ENCODE data around the gene TMEM244. TPM values are rescaled to one million over a fixed set of nuclear protein-coding genes. Genes with fewer than 3 reads are reported as not detected.

Gene TMEM244
- total RNA-seq, 4 donors from 2014 or later = not detected

DNA sequence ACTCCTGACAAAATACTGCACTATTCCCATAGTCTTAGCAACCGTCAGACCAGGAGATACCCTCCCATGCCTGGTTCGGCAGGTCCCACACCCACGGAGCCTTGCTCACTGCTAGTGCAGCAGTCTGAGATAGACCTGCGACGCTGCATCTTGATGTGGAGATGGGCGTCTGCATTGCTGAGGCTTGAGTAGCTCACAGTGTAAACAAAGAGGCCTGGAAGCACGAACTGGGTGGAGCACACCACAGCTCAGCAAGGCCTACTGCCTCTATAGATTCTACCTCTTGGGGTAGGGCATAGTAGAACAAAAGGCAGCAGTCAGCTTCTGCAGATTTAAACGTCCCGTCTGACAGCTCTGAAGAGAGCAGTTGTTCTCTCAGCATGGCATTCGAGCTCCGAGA lies 25.4 kb downstream of the TMEM244 start:
- H3K4me3 ChIP-seq = no peak overlapping the region
- no peaks in the 10 kb centered on the region for H3K9me3 ChIP-seq
- no peak overlapping the region for H3K27ac ChIP-seq
- no peak for DNase-seq
- intact Hi-C loops (cut with DNase I; ENCODE audit: low total_unique reads) = no loop called here
- TF ChIP-seq, protein P1, sequence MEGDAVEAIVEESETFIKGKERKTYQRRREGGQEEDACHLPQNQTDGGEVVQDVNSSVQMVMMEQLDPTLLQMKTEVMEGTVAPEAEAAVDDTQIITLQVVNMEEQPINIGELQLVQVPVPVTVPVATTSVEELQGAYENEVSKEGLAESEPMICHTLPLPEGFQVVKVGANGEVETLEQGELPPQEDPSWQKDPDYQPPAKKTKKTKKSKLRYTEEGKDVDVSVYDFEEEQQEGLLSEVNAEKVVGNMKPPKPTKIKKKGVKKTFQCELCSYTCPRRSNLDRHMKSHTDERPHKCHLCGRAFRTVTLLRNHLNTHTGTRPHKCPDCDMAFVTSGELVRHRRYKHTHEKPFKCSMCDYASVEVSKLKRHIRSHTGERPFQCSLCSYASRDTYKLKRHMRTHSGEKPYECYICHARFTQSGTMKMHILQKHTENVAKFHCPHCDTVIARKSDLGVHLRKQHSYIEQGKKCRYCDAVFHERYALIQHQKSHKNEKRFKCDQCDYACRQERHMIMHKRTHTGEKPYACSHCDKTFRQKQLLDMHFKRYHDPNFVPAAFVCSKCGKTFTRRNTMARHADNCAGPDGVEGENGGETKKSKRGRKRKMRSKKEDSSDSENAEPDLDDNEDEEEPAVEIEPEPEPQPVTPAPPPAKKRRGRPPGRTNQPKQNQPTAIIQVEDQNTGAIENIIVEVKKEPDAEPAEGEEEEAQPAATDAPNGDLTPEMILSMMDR (IDR thresholded peaks at IDR 0.05) = no peak
- TF ChIP-seq POLR2A (IDR thresholded peaks at IDR 0.05) = no peak
- H3K36me3 ChIP-seq = no peaks in the 10 kb centered on the region
- H3K4me1 ChIP-seq = no peaks in the 10 kb centered on the region
- no peaks in the 10 kb centered on the region for H3K27me3 ChIP-seq

DNA sequence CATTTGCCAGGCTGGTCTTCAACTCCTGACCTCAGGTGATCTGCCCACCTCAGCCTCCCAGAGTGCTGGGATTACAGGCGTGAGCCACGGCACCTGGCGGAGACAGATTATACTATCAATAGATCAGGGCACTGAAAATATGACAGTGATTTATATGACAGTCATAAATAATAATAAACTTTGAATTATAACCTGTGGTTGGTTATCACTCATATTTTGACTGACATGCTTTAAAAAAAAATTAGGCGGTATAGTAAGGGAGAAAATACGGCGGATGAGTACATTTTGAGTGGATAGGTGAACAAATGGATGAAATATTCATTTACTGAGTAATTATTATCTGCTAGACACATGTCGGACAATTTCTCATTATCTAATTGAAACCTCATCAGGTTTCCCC lies 28.8 kb downstream of the TMEM244 start:
- DNase-seq = no peak
- H3K4me1 ChIP-seq = no peaks in the 10 kb centered on the region
- H3K36me3 ChIP-seq = no peaks in the 10 kb centered on the region
- H3K27ac ChIP-seq = no peak overlapping the region
- intact Hi-C loops (cut with DNase I; ENCODE audit: low total_unique reads) = no loop called here
- no peak overlapping the region for H3K4me3 ChIP-seq
- H3K9me3 ChIP-seq = no peaks in the 10 kb centered on the region
- no peaks in the 10 kb centered on the region for H3K27me3 ChIP-seq
- no peak for TF ChIP-seq POLR2A (IDR thresholded peaks at IDR 0.05)
- TF ChIP-seq, protein P1 (IDR thresholded peaks at IDR 0.05) = no peak

DNA sequence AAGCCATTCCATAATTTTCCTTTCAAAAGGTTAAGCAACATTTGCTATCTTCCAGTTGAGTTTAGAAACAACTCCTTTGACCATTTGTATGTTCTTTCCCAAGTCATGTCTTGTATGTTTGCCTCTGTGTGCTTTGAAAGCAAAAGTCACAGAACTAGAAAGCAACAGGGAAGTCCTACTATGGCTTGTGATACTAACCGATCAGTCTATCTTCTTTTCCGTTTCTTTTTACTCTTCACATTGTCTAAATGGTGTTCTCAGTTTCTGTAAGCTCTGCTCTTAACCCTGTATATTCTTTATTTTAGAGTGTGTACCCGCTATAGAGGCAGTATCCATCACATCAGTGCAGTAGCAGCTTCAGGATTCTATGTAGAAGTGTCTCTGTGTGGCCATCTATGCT lies 32.9 kb downstream of the TMEM244 start:
- TF ChIP-seq, protein P1 (IDR thresholded peaks at IDR 0.05) = no peak
- no peak for TF ChIP-seq POLR2A (IDR thresholded peaks at IDR 0.05)
- no peak for DNase-seq
- no peak overlapping the region for H3K27ac ChIP-seq
- H3K9me3 ChIP-seq = no peaks in the 10 kb centered on the region
- no peaks in the 10 kb centered on the region for H3K27me3 ChIP-seq
- no peaks in the 10 kb centered on the region for H3K36me3 ChIP-seq
- H3K4me3 ChIP-seq = no peak overlapping the region
- no peaks in the 10 kb centered on the region for H3K4me1 ChIP-seq
- intact Hi-C loops (cut with DNase I; ENCODE audit: low total_unique reads) = no loop called here

DNA sequence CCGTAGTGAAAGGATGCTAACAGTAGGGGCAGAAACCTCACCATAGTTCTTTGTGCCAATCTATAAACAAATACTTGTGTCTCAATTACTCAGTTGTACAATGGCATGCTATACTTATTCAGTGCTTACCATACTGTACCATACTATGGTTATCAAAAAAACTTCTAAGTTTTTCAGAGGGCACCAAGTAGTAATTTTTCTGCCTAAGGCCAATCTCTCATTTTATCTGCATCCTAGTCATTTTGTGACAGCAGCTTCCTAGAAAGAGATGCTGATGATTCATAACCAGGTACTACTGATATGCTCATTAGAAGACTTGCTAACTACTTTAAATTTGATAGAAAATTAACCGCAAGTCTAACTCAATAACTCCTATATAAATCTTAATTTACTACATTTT lies 42.9 kb downstream of the TMEM244 start:
- intact Hi-C loops (cut with DNase I; ENCODE audit: low total_unique reads) = no loop called here
- Histone ChIP-seq H3K4me3 (no peak overlapping the region), H3K27ac (no peak overlapping the region), H3K9me3 (no peaks in the 10 kb centered on the region), H3K27me3 (no peaks in the 10 kb centered on the region), H3K4me1 (no peaks in the 10 kb centered on the region), H3K36me3 (no peaks in the 10 kb centered on the region)
- DNase-seq = no peak
- TF ChIP-seq, protein P1 (IDR thresholded peaks at IDR 0.05) = no peak
- no peak for TF ChIP-seq POLR2A (IDR thresholded peaks at IDR 0.05)

DNA sequence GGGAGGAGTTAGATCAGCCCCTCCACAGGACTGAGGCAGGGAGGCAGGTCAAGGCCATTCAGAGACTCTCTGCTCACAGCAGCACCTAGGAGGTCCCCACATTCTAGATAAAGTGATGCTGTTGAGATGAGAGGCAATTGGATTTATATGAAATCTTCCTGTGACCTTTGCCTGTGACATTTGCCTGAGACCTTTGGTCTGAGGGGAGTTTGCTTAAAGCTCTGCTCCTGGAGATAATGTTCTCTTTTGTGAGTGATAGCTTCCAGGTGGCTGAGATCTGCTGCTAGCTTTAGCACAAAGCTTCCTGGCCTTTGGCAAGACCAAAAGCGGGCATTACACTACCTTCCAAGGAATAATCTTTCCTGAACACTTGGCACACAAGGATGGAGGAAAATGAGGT lies 43.3 kb downstream of the TMEM244 start:
- Histone ChIP-seq H3K27ac (no peak overlapping the region), H3K4me3 (no peak overlapping the region), H3K36me3 (no peaks in the 10 kb centered on the region), H3K27me3 (no peaks in the 10 kb centered on the region), H3K4me1 (no peaks in the 10 kb centered on the region), H3K9me3 (no peaks in the 10 kb centered on the region)
- TF ChIP-seq, protein P1 (IDR thresholded peaks at IDR 0.05) = no peak
- TF ChIP-seq POLR2A (IDR thresholded peaks at IDR 0.05) = no peak
- intact Hi-C loops (cut with DNase I; ENCODE audit: low total_unique reads) = no loop called here
- DNase-seq = no peak
